SHP77 treated with DMSO at 0.1 percent for 48 hours (cell line): Measurements from ENCODE around the gene REEP6.
"Not testable (repeated sequence)": the region's sequence is repeated elsewhere in the genome, so short reads cannot be mapped to it uniquely, and the experiment has no call there.

Experiments
- DNase-seq: peaks from one replicate; lab custom pipeline; 2025; lab: John Stamatoyannopoulos, UW

REEP6 gene

GRCh38 chr19:1524287-1524971 lies 33.4 kb downstream of the REEP6 start:
- no peak for DNase-seq

GRCh38 chr19:1524972-1525325 lies 34.0 kb downstream of the REEP6 start:
- no peak for DNase-seq

GRCh38 chr19:1525343-1525742 lies 34.4 kb downstream of the REEP6 start:
- no peak for DNase-seq

DNA sequence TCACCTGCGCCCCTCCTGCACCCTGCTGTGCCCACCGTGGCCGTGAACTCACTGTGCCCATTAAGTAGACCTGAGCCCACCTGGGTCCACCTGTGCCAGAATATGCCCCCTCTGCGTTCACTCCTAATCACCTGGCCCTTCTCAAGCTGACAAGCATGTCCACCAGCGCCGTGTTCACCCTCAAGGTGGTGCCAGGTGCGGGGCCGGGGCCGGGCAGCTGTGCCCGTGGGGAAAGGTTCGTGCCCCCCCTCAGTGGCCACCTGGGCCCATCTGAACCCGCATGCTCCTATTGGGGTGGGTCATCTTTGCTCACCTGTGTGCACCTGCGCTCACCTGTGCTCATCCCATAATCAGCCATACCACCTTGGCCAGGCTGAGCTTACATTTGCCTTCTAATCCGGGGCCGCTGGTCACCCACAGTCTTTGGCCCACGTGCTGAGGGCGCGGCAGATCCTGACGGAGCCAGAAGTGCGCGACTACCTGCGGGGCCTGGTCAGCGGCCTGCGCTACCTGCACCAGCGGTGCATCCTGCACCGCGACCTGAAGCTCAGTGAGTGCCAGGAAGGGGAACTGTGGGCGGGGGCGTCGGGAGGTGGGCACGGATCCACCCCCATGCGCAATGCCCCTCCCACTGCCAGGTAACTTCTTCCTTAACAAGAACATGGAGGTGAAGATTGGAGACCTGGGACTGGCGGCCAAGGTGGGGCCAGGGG lies 35.2 kb downstream of the REEP6 start:
- no peak for DNase-seq

GRCh38 chr19:1526979-1527649 lies 36.1 kb downstream of the REEP6 start:
- no peak for DNase-seq

DNA sequence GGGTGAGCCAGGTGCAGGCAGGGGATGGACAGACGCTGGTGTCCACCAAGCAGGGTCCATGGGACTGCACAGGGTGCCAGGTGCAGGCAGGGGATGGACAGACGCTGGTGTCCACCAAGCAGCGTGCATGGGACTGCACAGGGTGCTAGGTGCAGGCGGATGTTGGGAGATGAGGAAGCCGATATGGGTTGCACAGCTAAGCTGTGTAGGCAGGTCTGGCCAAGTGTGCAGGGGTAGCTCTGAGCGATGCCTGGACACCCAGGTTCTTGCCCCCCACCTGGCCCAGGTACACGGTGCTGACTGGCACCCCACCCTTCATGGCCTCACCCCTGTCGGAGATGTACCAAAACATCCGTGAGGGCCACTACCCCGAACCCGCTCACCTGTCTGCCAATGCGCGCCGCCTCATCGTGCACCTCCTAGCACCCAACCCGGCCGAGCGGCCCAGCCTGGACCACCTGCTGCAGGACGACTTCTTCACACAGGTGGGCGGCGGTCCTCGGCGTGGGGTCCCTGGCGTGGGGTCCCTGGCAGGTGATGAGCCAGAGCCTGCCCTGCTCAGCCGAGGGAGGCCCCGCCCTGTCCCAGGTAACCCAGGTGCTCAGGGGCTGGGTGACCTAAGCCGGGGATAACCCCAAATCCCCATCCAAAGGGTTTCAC lies 36.8 kb downstream of the REEP6 start:
- DNase-seq: no peak

DNA sequence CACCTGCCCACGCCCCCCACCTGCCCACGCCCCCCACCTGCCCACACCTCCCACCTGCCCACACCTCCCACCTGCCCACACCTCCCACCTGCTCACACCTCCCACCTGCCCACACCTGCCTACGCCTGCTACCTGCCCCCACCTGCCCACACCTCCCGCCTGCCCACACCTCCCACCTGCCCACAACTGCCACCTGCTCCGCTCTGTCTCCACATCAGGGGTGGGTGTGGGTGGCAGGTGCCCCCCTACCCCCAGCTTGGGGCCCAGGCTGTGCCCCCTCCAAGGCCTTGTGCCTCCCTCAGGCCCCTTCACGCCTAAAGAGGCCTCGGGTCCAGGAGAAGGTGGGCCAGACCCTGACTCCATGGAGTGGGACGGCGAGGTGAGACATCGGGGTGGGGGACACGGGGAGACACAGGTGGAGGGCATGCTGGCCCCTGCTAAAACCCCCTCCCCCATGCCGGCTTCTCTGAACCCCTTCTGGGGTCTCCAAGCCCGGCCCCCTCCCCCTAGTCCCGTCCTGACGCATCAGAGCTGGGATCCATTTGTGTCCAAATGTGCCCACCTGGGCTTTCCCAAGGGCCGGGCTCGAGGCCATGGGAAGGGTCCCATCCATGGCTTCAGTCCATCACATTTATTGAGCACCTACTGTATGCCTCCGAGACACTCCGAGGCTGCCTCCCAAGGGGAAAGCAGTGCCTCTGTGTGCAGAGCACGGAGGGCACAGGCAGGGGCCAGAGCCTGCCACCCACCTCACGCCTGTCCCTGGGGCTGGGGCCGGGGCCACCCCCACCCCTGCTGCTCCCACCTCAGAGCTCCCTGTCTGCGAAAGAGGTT lies 37.8 kb downstream of the REEP6 start:
- DNase-seq: no peak

DNA sequence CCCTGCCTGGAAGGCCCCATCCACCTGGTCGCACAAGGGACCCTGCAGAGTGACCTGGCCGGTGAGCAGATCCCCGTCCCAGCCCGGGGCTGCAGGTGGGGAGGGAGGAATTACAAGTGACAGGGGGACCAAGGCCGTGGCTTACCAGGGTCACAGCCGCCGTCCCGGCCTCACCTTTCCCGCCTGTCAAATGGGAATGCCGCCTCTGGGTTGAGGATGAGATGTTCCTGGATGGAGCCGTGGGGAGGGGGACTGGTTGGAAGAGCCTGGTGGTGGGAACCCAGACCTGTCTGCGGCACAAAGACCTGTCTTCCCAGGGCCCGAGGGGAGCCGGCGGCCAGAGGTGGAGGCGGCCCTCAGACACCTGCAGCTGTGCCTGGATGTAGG lies 38.4 kb downstream of the REEP6 start:
- DNase-seq: no peak

GRCh38 chr19:1530856-1531255 lies 39.9 kb downstream of the REEP6 start:
- not testable (repeated sequence) for DNase-seq

GRCh38 chr19:1531587-1531986 lies 40.6 kb downstream of the REEP6 start:
- DNase-seq: no peak

DNA sequence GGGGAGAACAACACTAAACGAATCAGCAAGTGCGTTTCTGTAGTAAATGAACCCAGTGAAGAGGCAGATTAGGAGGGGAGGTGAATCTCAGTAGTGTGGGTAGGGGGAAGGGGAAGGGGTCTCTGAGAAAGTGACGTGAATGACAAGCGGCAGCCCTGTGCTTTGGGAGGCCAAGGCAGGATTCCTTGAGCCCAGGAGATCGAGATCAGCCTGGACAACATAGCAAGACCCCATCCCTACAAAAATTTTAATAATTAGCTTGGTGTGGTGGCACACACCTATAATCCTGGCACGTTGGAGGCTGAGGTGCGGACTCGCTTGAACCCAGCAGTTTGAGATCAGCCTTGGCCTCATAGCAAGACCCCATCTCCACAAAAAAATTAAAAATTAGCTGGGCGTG lies 41.0 kb downstream of the REEP6 start:
- no peak for DNase-seq

DNA sequence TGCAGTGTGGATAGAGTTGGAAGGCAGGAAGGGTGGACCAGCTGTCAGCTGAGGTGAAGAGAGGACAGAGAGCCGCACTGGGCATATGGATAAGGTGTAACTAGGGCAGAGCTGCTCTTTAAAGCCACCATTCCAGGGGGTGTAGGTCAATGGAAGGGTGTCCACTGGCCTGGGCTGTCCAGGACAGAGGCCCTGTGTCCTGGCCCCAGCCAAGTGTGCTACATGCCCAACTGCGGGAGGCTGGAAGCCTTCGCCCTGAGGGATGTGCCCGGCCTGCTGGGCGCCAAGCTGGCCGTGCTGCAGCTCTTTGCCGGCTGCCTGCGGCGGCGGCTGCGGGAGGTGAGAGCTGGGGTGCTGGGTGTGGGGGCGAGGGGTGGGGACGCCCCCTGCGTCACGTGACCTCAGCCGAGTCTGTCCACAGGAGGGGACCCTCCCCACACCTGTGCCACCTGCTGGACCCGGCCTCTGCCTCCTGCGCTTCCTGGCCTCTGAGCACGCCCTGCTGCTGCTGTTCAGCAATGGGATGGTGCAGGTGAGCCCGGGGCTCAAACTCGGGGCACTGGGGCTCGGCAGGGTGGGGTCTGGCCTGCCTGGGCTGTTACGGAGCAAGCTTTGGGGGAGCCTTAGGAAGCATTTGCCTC lies 42.6 kb downstream of the REEP6 start:
- no peak for DNase-seq

DNA sequence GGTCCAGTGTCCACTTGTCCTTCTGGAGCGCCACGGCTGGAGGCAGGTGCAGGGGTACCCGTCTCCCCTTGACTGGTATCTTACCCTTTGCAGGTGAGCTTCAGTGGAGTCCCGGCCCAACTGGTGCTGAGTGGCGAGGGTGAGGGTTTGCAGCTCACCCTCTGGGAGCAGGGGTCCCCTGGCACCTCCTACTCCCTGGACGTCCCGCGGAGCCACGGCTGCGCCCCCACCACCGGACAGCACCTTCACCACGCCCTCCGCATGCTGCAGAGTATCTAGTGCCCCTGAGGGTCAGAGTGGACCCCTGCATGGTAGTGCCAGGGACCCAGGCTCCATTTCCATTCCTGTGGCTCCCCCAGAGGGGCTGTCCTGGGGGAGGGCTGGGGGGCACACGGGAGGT lies 44.0 kb downstream of the REEP6 start:
- DNase-seq: no peak

DNA sequence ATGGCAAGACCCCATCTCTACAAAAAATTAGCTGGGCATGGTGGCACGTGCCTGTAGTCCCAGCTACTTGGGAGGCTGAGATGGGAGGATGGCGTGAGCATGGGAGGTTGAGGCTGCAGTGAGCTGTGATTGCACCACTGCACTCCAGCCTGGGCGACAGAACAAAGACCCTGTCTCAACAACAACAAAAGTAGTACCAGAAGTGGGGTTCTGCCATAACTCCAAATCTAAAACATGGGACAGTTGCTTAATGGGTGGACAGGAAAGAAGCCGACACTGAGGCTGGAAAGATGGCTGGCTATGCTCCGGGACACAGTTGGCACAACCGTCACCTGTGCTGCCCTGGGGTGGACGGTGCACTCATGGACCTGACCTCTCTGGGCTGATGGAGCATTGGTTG lies 44.7 kb downstream of the REEP6 start:
- not testable (repeated sequence) for DNase-seq

- DNase-seq: no peak
These were observed 48.0 kb downstream of the REEP6 start for GRCh38 chr19:1538978-1539377.

DNA sequence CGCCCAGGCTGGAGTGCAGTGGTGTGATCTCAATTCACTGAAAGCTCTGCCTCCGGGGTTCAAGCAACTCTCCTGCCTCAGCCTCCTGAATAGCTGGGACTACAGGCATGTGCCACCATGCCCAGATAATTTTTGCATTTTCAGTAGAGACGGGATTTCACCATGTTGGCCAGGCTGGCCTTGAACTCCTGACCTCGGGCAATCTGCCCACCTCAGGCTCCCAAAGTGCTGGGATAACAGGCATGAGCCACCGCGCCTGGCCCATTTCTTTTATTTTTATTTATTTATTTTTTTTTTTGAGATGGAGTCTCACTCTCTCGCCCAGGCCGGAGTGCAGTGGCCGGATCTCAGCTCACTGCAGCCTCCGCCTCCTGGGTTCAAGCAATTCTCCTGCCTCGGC lies 48.8 kb downstream of the REEP6 start:
- not testable (repeated sequence) for DNase-seq

- DNase-seq: no peak
These were observed 49.5 kb downstream of the REEP6 start for GRCh38 chr19:1540365-1540925.
